ENCODE data around the gene WNK1. TPM values are rescaled to one million over a fixed set of nuclear protein-coding genes. Genes with fewer than 3 reads are reported as not detected.

Gene WNK1
- total RNA-seq, 2 experiments from 2014 or later = 84.1 to 131 TPM

GRCh38 chr12:944211-944610 is 191.8 kb downstream of the WNK1 start:
- Histone ChIP-seq H3K79me2 (ENCODE audit: insufficient read depth, low read depth, low read length) (peaks cover 46% of the 10 kb centered on the region), H2AFZ (ENCODE audit: low read length) (no peak overlapping the region), H3K4me3 (ENCODE audit: low read depth, low read length, poor library complexity, severe bottlenecking) (no peak overlapping the region), H3K9me3 (ENCODE audit: low read length) (no peaks in the 10 kb centered on the region), H3K36me3 (ENCODE audit: insufficient read depth, low read length) (peaks cover 51% of the 10 kb centered on the region), H3K4me1 (ENCODE audit: insufficient read depth, low read length, poor library complexity, severe bottlenecking) (peaks cover 21% of the 10 kb centered on the region), H3K9me2 (ENCODE audit: insufficient read depth, low read length) (no peaks in the 10 kb centered on the region), H4K20me1 (ENCODE audit: insufficient read depth, low read length) (no peaks in the 10 kb centered on the region), H3K4me2 (ENCODE audit: low read length) (no peak overlapping the region), H3K27ac (ENCODE audit: low read depth, low read length, poor library complexity, severe bottlenecking) (no peak overlapping the region)
- POLR2A ChIA-PET = no interaction called here
- intact Hi-C loops (cut with micrococcal nuclease; ENCODE audit: unreplicated experiment) = no loop called here
- no peak for TF ChIP-seq EZH2phosphoT487 (IDR thresholded peaks at IDR 0.05; ENCODE audit: borderline replicate concordance, low read depth, low read length)
- TF ChIP-seq, protein P1, sequence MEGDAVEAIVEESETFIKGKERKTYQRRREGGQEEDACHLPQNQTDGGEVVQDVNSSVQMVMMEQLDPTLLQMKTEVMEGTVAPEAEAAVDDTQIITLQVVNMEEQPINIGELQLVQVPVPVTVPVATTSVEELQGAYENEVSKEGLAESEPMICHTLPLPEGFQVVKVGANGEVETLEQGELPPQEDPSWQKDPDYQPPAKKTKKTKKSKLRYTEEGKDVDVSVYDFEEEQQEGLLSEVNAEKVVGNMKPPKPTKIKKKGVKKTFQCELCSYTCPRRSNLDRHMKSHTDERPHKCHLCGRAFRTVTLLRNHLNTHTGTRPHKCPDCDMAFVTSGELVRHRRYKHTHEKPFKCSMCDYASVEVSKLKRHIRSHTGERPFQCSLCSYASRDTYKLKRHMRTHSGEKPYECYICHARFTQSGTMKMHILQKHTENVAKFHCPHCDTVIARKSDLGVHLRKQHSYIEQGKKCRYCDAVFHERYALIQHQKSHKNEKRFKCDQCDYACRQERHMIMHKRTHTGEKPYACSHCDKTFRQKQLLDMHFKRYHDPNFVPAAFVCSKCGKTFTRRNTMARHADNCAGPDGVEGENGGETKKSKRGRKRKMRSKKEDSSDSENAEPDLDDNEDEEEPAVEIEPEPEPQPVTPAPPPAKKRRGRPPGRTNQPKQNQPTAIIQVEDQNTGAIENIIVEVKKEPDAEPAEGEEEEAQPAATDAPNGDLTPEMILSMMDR (conservative IDR thresholded peaks at IDR 0.05; ENCODE audit: low read length) = no peak
- CTCF ChIA-PET (ENCODE audit: unreplicated experiment) = no interaction called here
- BruUV-seq (replicated peaks) = no TSS peak
- DNase-seq (ENCODE audit: low spot score) = no peak

DNA sequence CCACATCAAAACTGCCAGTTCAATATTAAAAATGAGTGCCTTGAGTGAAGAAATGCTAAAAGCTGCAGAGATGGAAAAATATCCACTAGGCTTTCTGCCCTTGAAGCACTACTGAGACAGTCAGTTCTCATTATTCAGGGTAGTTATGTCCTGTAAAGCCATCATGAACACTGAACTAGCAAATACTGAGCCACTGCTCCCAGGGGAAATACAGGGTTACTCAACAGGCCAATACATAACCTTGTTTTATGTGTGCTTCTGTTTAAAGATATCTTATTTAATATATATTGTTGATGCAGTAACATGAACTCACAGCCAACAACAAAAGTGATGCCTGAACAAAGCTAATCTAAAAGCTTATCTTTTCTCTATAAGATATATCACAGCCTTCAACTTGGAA is 193.8 kb downstream of the WNK1 start:
- ChIA-PET CTCF (ENCODE audit: unreplicated experiment) (interaction anchor here (0.5 kb wide), 1 partner anchor 332 kb away, joined by 3 read pairs; no protein-coding TSS in a partner anchor), POLR2A (interaction anchor here (0.5 to 0.9 kb wide), 3 partner anchors 9 to 629 kb away, joined by 3 to 4 read pairs (median 3); no protein-coding TSS in a partner anchor)
- H3K27ac ChIP-seq (ENCODE audit: low read depth, low read length, poor library complexity, severe bottlenecking) = no peak overlapping the region
- H3K36me3 ChIP-seq (ENCODE audit: insufficient read depth, low read length) = peaks cover 31% of the 10 kb centered on the region
- H3K9me2 ChIP-seq (ENCODE audit: insufficient read depth, low read length) = no peaks in the 10 kb centered on the region
- no TSS peak for BruUV-seq (replicated peaks)
- H2AFZ ChIP-seq (ENCODE audit: low read length) = no peak overlapping the region
- H4K20me1 ChIP-seq (ENCODE audit: insufficient read depth, low read length) = no peaks in the 10 kb centered on the region
- peak overlapping the region; percentile 40; the same call in 1 of the 2 replicates for H3K4me2 ChIP-seq (ENCODE audit: low read length)
- peaks cover 21% of the 10 kb centered on the region for H3K4me1 ChIP-seq (ENCODE audit: insufficient read depth, low read length, poor library complexity, severe bottlenecking)
- H3K4me3 ChIP-seq (ENCODE audit: low read depth, low read length, poor library complexity, severe bottlenecking) = peak overlapping the region; percentile 13
- no peak for TF ChIP-seq EZH2phosphoT487 (IDR thresholded peaks at IDR 0.05; ENCODE audit: borderline replicate concordance, low read depth, low read length)
- TF ChIP-seq, protein P1 (conservative IDR thresholded peaks at IDR 0.05; ENCODE audit: low read length) = no peak
- no peaks in the 10 kb centered on the region for H3K9me3 ChIP-seq (ENCODE audit: low read length)
- H3K79me2 ChIP-seq (ENCODE audit: insufficient read depth, low read depth, low read length) = peaks cover 38% of the 10 kb centered on the region
- DNase-seq (ENCODE audit: low spot score) = no peak
- intact Hi-C loops (cut with micrococcal nuclease; ENCODE audit: unreplicated experiment) = loop anchor here (5.0 kb wide), 1 partner anchor 646 kb away; the partner anchor contains the start of gene FBXL14

DNA sequence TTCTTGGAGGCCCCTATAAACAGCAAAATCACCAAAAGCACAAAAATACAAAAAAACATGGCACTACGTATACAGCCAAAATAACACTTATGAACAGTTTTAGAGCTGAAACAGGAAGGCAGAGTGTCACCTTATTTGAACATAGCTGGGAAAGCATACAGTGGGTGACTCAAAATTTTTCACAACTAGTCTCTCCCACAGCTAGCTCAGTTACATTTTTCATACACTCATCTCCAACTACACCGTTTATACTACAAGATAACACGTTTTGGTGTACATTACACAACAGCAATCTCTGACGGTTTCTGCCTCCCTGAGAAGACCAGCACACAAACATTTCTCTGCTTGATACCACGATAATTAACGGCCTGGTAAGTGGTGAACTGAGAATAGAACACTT is 194.3 kb downstream of the WNK1 start:
- Histone ChIP-seq H3K9me3 (ENCODE audit: low read length) (no peaks in the 10 kb centered on the region), H3K4me3 (ENCODE audit: low read depth, low read length, poor library complexity, severe bottlenecking) (peak overlapping the region; percentile 13), H3K4me2 (ENCODE audit: low read length) (peak overlapping the region; percentile 40; the same call in 1 of the 2 replicates), H3K36me3 (ENCODE audit: insufficient read depth, low read length) (peaks cover 30% of the 10 kb centered on the region), H2AFZ (ENCODE audit: low read length) (no peak overlapping the region), H4K20me1 (ENCODE audit: insufficient read depth, low read length) (no peaks in the 10 kb centered on the region), H3K79me2 (ENCODE audit: insufficient read depth, low read depth, low read length) (peaks cover 38% of the 10 kb centered on the region), H3K9me2 (ENCODE audit: insufficient read depth, low read length) (no peaks in the 10 kb centered on the region), H3K4me1 (ENCODE audit: insufficient read depth, low read length, poor library complexity, severe bottlenecking) (peaks cover 21% of the 10 kb centered on the region), H3K27ac (ENCODE audit: low read depth, low read length, poor library complexity, severe bottlenecking) (no peak overlapping the region)
- no peak for DNase-seq (ENCODE audit: low spot score)
- BruUV-seq (replicated peaks) = no TSS peak
- ChIA-PET CTCF (ENCODE audit: unreplicated experiment) (interaction anchor here (0.5 kb wide), 1 partner anchor 333 kb away, joined by 3 read pairs; no protein-coding TSS in a partner anchor), POLR2A (interaction anchor here (0.5 to 0.9 kb wide), 2 partner anchors 9 to 44 kb away, joined by 3 to 4 read pairs; no protein-coding TSS in a partner anchor)
- intact Hi-C loops (cut with micrococcal nuclease; ENCODE audit: unreplicated experiment) = loop anchor here (5.0 kb wide), 1 partner anchor 646 kb away; the partner anchor contains the start of gene FBXL14
- no peak for TF ChIP-seq EZH2phosphoT487 (IDR thresholded peaks at IDR 0.05; ENCODE audit: borderline replicate concordance, low read depth, low read length)
- TF ChIP-seq, protein P1 (conservative IDR thresholded peaks at IDR 0.05; ENCODE audit: low read length) = no peak
